Right lobe of liver (tissue), 4 donors: ENCODE data around the gene ANKRD11.

Source experiments
- CTCF ChIP-seq, 4 donors: fragments of 200-600 bp in 3 of 4; fragments of 450-650 bp in 1 of 4; IDR thresholded peaks; one replicate each; pipeline versions ENCODE4 v1.5.1 to v1.8.0; 2016 to 2022; ENCODE audit warnings: antibody characterized with exemption in 4 of 4, mild to moderate bottlenecking in 2 of 4
- POLR2A ChIP-seq: fragments of 450-650 bp; IDR thresholded peaks from one replicate; pipeline ENCODE4 v1.6.1; 2017; ENCODE audit warnings: antibody characterized with exemption, mild to moderate bottlenecking
- donor health status: DM: no; HTN: no; CAD: no.
- donor health status: DM: no; HTN: no; CAD: no.
- donor health status: DM: no; HTN: yes; CAD: no.

GRCh38 chr16:89295915-89296314, 194.4 kb downstream of the ANKRD11 start:
- no peak for TF ChIP-seq CTCF (IDR thresholded peaks at IDR 0.05)
- no peak for TF ChIP-seq POLR2A
